CD14-positive monocyte (primary cell): Measurements from ENCODE around the gene MMP2. TPM values are rescaled to one million over a fixed set of nuclear protein-coding genes. Genes with fewer than 3 reads are reported as not detected.

Experiments used
- DNase-seq, 3 donors: peaks; one replicate each; pipeline ENCODE4 v3.0.0-alpha.2; 2011 to 2022
- H2AFZ ChIP-seq: 2 replicates; pipeline ENCODE4 v1.6.0; 2012; ENCODE audit warnings: mild to moderate bottlenecking, low read depth, low read length, inconsistent platforms; ENCODE audit not compliant: insufficient read depth, poor library complexity, severe bottlenecking
- H3K27ac ChIP-seq, 2 donors: 1 replicate in 1 of 2; 2 replicates in 1 of 2; pipeline ENCODE4 v1.5.1; 2012 to 2013; ENCODE audit warnings: low read length in 2 of 2, control low read depth in 1 of 2, inconsistent platforms in 1 of 2, low read depth in 1 of 2, mild to moderate bottlenecking in 1 of 2
- H3K27me3 ChIP-seq, 2 donors: one replicate each; pipeline versions ENCODE4 v1.6.0 to v1.6.1; 2011 to 2013; ENCODE audit warnings: low read length in 2 of 2; ENCODE audit not compliant: control insufficient read depth in 2 of 2, insufficient read depth in 2 of 2
- H3K36me3 ChIP-seq, 2 donors: replicated peaks in 1 of 2; 1 replicate in 1 of 2; 2 replicates in 1 of 2; pipeline versions ENCODE4 v1.5.1 to v1.6.1; 2012 to 2013; ENCODE audit warnings: low read length in 2 of 2, control low read depth in 1 of 2, inconsistent platforms in 1 of 2, mild to moderate bottlenecking in 1 of 2; ENCODE audit not compliant: insufficient read depth in 2 of 2, control insufficient read depth in 1 of 2
- H3K4me1 ChIP-seq, 2 donors: 1 replicate in 1 of 2; 2 replicates in 1 of 2; pipeline versions ENCODE4 v1.5.1 to v1.6.1; 2012 to 2013; ENCODE audit warnings: low read length in 2 of 2, control low read depth in 1 of 2, inconsistent platforms in 1 of 2, mild to moderate bottlenecking in 1 of 2, moderate library complexity in 1 of 2; ENCODE audit not compliant: insufficient read depth in 2 of 2, control insufficient read depth in 1 of 2
- H3K4me2 ChIP-seq: replicated peaks from 2 replicates; pipeline ENCODE3; 2012; ENCODE audit warnings: low read length, moderate library complexity, mild to moderate bottlenecking; ENCODE audit not compliant: poor library complexity, severe bottlenecking; ENCODE audit errors: extremely low read depth
- H3K4me3 ChIP-seq, 3 experiments: fragments of 200-600 bp in 1 of 3; sonication (generic) in 1 of 3; replicated peaks in 1 of 3; 1 replicate in 2 of 3; 2 replicates in 1 of 3; pipeline ENCODE4 v1.5.1; 2011 to 2013; ENCODE audit warnings: low read length in 3 of 3, mild to moderate bottlenecking in 3 of 3, control low read depth in 2 of 3, low read depth in 2 of 3, inconsistent platforms in 1 of 3, moderate library complexity in 1 of 3
- H3K79me2 ChIP-seq: 2 replicates; pipeline ENCODE4 v1.6.0; 2012; ENCODE audit warnings: mild to moderate bottlenecking, control low read depth, inconsistent platforms, low read length, moderate library complexity; ENCODE audit not compliant: insufficient read depth
- H3K9ac ChIP-seq: 2 replicates; pipeline ENCODE4 v1.6.0; 2017; ENCODE audit warnings: low read length, mild to moderate bottlenecking; ENCODE audit not compliant: insufficient read depth, poor library complexity, severe bottlenecking
- H3K9me3 ChIP-seq, 2 donors: replicated peaks in 1 of 2; 1 replicate in 1 of 2; 2 replicates in 1 of 2; pipeline versions ENCODE4 v1.5.1 to v1.6.1; 2012 to 2013; ENCODE audit warnings: low read length in 2 of 2, control low read depth in 1 of 2; ENCODE audit not compliant: control insufficient read depth in 1 of 2, insufficient read depth in 1 of 2
- H4K20me1 ChIP-seq: 2 replicates; pipeline ENCODE4 v1.6.0; 2012; ENCODE audit warnings: mild to moderate bottlenecking, low read length, control low read depth, moderate library complexity; ENCODE audit not compliant: insufficient read depth
- H3K27ac Mint-ChIP-seq, 7 donors: one replicate each; pipeline ENCODE4 v1.8.0; 2020; ENCODE audit warnings: mild to moderate bottlenecking in 7 of 7, mixed read lengths in 7 of 7, moderate library complexity in 6 of 7, inconsistent platforms in 2 of 7
- H3K27me3 Mint-ChIP-seq, 3 donors: one replicate each; pipeline ENCODE4 v1.8.0; 2021 to 2022; ENCODE audit warnings: low read depth in 3 of 3, mild to moderate bottlenecking in 3 of 3, mixed read lengths in 3 of 3, moderate library complexity in 3 of 3, inconsistent platforms in 1 of 3
- H3K36me3 Mint-ChIP-seq, 2 donors: one replicate each; pipeline ENCODE4 v1.8.0; 2020; ENCODE audit warnings: mixed read lengths in 2 of 2, inconsistent platforms in 1 of 2, mild to moderate bottlenecking in 1 of 2
- H3K4me1 Mint-ChIP-seq: one replicate; pipeline ENCODE4 v1.8.0; 2020; ENCODE audit warnings: mild to moderate bottlenecking, mixed read lengths
- H3K4me3 Mint-ChIP-seq, 2 donors: one replicate each; pipeline ENCODE4 v1.8.0; 2020; ENCODE audit warnings: mild to moderate bottlenecking in 2 of 2, mixed read lengths in 2 of 2, moderate library complexity in 1 of 2
- H3K9me3 Mint-ChIP-seq, 7 donors: one replicate each; pipeline ENCODE4 v1.8.0; 2020 to 2022; ENCODE audit warnings: mixed read lengths in 7 of 7, mild to moderate bottlenecking in 6 of 7, moderate library complexity in 6 of 7, inconsistent platforms in 2 of 7
- CTCF ChIP-seq: fragments of 200-600 bp; IDR thresholded peaks from one replicate; pipeline ENCODE4 v1.8.0; 2022; ENCODE audit warnings: antibody characterized with exemption, mild to moderate bottlenecking
- WGBS: methylation state at CpG from one replicate; pipeline ENCODE4 v1.1.5; 2013; ENCODE audit warnings: missing lambda C conversion rate; ENCODE audit not compliant: insufficient coverage; 5-methylcytosine and 5-hydroxymethylcytosine counted together
- intact Hi-C, 2 donors: fragments of 100-400 bp; cut with micrococcal nuclease; formaldehyde crosslinking; loops; one replicate each; pipeline versions ENCODE4 v1.15.0 to v1.15.1; 2023
- polyA plus RNA-seq, 3 donors: library from polyadenylated mRNA; depleted of rRNA in 1 of 3; unstranded in 2 of 3; stranded (reverse) in 1 of 3; fragments of 300-500 nt in 2 of 3; fragments of >200 nt in 1 of 3; fragmentation: Illumina TruSeq in 2 of 3; gene quantifications; 1 replicate in 2 of 3; 2 replicates in 1 of 3; pipeline ENCODE4 v1.2.3, GENCODE V29; 2012 to 2021

The MMP2 gene
- polyA plus RNA-seq, 3 donors = not detected

- no peak overlapping the region for H3K4me2 ChIP-seq
- no peak overlapping the region for H3K27ac ChIP-seq
- H3K36me3 ChIP-seq = no peaks in the 10 kb centered on the region
- peaks cover 20% of the 10 kb centered on the region for H3K79me2 ChIP-seq
- 100% methylated on average over 4 of the region's 7 CpGs for WGBS
- TF ChIP-seq CTCF = no peak
- H2AFZ ChIP-seq = no peak overlapping the region
- H3K4me1 ChIP-seq = peaks cover 22 to 32% of the 10 kb centered on the region in 2 donors
- H4K20me1 ChIP-seq = peaks cover 6% of the 10 kb centered on the region
- no peak overlapping the region for H3K4me3 Mint-ChIP-seq
- H3K9me3 ChIP-seq = no peaks in the 10 kb centered on the region
- no peaks in the 10 kb centered on the region for H3K36me3 Mint-ChIP-seq
- no peak overlapping the region for H3K4me3 ChIP-seq
- intact Hi-C loops = no loop called here
- no peaks in the 10 kb centered on the region for H3K27me3 ChIP-seq
- no peak overlapping the region for H3K9ac ChIP-seq
- H3K27me3 Mint-ChIP-seq = peaks cover 0 to 4% (median 1%) of the 10 kb centered on the region in 3 donors
- peaks cover 36% of the 10 kb centered on the region for H3K4me1 Mint-ChIP-seq
- peak overlapping the region in 1 of 7 donors; percentile 18 for H3K27ac Mint-ChIP-seq
- H3K9me3 Mint-ChIP-seq = peaks cover 0 to 3% (median 0%) of the 10 kb centered on the region in 7 donors
- DNase-seq = no peak
These were observed 27.1 kb downstream of the MMP2 start for GRCh38 chr16:55506083-55506482.

GRCh38 chr16:55506708-55507107 lies 27.7 kb downstream of the MMP2 start:
- no peak for DNase-seq
- Histone ChIP-seq H3K27me3 (no peaks in the 10 kb centered on the region), H3K4me1 (peaks cover 22 to 34% of the 10 kb centered on the region in 2 donors), H3K79me2 (peaks cover 26% of the 10 kb centered on the region), H3K9ac (no peak overlapping the region), H3K4me2 (no peak overlapping the region), H2AFZ (no peak overlapping the region), H4K20me1 (peaks cover 6% of the 10 kb centered on the region), H3K36me3 (no peaks in the 10 kb centered on the region), H3K4me3 (no peak overlapping the region), H3K9me3 (no peaks in the 10 kb centered on the region), H3K27ac (no peak overlapping the region)
- Mint-ChIP-seq H3K27ac (no peak overlapping the region), H3K36me3 (peaks cover under 1 to 1% of the 10 kb centered on the region in 2 donors), H3K4me1 (peaks cover 37% of the 10 kb centered on the region), H3K27me3 (peaks cover 0 to 4% (median 1%) of the 10 kb centered on the region in 3 donors), H3K4me3 (no peak overlapping the region), H3K9me3 (peaks cover 0 to 3% (median 0%) of the 10 kb centered on the region in 7 donors)
- 100% methylated on average over 1 of the region's 4 CpGs for WGBS
- TF ChIP-seq CTCF = no peak
- intact Hi-C loops = no loop called here
